SJSA1 (cell line): ENCODE data around the gene KTN1. TPM values are rescaled to one million over a fixed set of nuclear protein-coding genes. Genes with fewer than 3 reads are reported as not detected.

Experiments
- DNase-seq, 2 experiments: peaks; one replicate each; pipeline ENCODE4 v3.0.0-alpha.2; 2015 to 2020; ENCODE audit warnings: low spot score in 2 of 2, low read depth in 1 of 2
- H3K27ac ChIP-seq: fragments of 250-450 bp; sonication (Bioruptor Pico); 2 replicates; pipeline ENCODE4 v1.5.1; 2020; ENCODE audit warnings: mild to moderate bottlenecking, moderate library complexity
- H3K27me3 ChIP-seq: fragments of 250-450 bp; sonication (Bioruptor Pico); replicated peaks from 2 replicates; pipeline ENCODE4 v1.5.1; 2020; ENCODE audit warnings: mild to moderate bottlenecking, moderate library complexity
- H3K36me3 ChIP-seq: fragments of 250-450 bp; sonication (Bioruptor Pico); 2 replicates; pipeline ENCODE4 v1.5.1; 2020; ENCODE audit warnings: mild to moderate bottlenecking
- H3K4me1 ChIP-seq: fragments of 250-450 bp; sonication (Bioruptor Pico); replicated peaks from 2 replicates; pipeline ENCODE4 v1.6.1; 2021; ENCODE audit warnings: mild to moderate bottlenecking
- H3K4me3 ChIP-seq: fragments of 250-450 bp; sonication (Bioruptor Pico); 2 replicates; pipeline ENCODE4 v1.5.1; 2020; ENCODE audit warnings: mild to moderate bottlenecking
- H3K9me3 ChIP-seq: fragments of 250-450 bp; sonication (Bioruptor Pico); replicated peaks from 2 replicates; pipeline ENCODE4 v1.5.1; 2020; ENCODE audit warnings: mild to moderate bottlenecking
- total RNA-seq: library from RNA; depleted of rRNA; stranded (reverse); fragments of >200 nt; shearing (Covaris generic); gene quantifications from 2 replicates; pipeline ENCODE4 v1.2.3, GENCODE V29; 2014; rRNA removed

The KTN1 gene
- 247 and 293 TPM in 2 replicates for total RNA-seq

GRCh38 chr14:55579724-55580469, at the start of gene KTN1:
Gene KTN1 (plus strand): TSS chr14:55580207. CDS start chr14:55612049, 31,842 bp downstream.
- H3K27ac ChIP-seq = peak within 1 kb of the TSS; percentile 93
- H3K27me3 ChIP-seq = no peaks in the 10 kb centered on the region
- peaks cover 30% of the 10 kb centered on the region for H3K36me3 ChIP-seq
- peak within 1 kb of the TSS; percentile 97 for H3K4me3 ChIP-seq
- no peaks in the 10 kb centered on the region for H3K9me3 ChIP-seq
- peaks cover 44% of the 10 kb centered on the region for H3K4me1 ChIP-seq
- peak; percentile 77 to 80 for DNase-seq

DNA sequence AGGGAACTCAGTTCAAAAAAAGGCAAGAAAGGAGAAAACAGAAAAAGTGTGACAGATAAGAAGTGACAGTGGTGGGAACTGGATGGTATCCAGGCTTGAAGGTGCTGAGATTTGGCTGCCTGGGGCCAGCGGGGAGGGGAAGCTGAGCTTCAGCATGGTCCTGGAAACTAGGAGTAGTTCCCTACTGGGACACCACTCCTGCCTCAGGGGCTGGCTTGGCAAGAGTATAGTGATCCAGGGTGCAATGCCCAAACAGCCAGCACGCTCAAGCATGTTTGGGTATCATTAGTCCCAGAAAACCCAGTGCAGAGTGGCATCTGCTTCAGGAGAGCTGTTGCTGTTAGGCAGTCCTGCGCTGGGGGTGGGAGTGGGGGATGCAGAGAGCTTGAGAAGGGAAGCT, 49.5 kb upstream of the KTN1 start:
- Histone ChIP-seq H3K36me3 (no peaks in the 10 kb centered on the region), H3K27ac (no peak overlapping the region), H3K4me1 (peaks cover 14% of the 10 kb centered on the region), H3K9me3 (no peaks in the 10 kb centered on the region), H3K27me3 (no peaks in the 10 kb centered on the region), H3K4me3 (no peak overlapping the region)
- no peak for DNase-seq

- Histone ChIP-seq H3K4me1 (peaks cover 24% of the 10 kb centered on the region), H3K9me3 (no peaks in the 10 kb centered on the region; the same call in 1 of the 2 replicates), H3K4me3 (no peak overlapping the region), H3K27ac (no peak overlapping the region), H3K27me3 (no peaks in the 10 kb centered on the region), H3K36me3 (no peaks in the 10 kb centered on the region)
- DNase-seq = peak; percentile 44 to 48
Measured at GRCh38 chr14:55532645-55533344, 47.2 kb upstream of the KTN1 start.

DNA sequence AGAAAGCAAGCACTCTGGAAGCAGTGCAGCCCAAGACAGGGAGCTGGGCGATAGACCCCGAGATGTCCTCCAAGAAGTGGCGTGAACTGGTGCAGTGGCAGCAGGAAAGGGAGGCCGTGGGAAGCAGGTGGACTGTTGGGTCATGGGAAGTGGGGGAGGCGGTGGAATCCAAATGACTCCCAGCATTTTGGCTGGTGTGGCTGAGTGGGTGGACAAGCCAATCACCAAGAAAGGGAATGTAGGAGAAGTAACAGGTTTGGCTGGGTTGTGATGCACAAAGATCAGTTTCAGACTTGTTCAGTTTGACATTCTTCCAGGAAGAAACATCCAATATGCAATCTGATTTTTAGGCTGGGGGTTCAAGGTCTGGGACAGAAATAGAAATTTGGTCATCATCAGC, 46.0 kb upstream of the KTN1 start:
- H3K9me3 ChIP-seq = no peaks in the 10 kb centered on the region; the same call in 1 of the 2 replicates
- H3K36me3 ChIP-seq = no peaks in the 10 kb centered on the region
- no peak for DNase-seq
- H3K4me1 ChIP-seq = peaks cover 30% of the 10 kb centered on the region
- H3K27ac ChIP-seq = no peak overlapping the region
- H3K4me3 ChIP-seq = no peak overlapping the region
- no peaks in the 10 kb centered on the region for H3K27me3 ChIP-seq

DNA sequence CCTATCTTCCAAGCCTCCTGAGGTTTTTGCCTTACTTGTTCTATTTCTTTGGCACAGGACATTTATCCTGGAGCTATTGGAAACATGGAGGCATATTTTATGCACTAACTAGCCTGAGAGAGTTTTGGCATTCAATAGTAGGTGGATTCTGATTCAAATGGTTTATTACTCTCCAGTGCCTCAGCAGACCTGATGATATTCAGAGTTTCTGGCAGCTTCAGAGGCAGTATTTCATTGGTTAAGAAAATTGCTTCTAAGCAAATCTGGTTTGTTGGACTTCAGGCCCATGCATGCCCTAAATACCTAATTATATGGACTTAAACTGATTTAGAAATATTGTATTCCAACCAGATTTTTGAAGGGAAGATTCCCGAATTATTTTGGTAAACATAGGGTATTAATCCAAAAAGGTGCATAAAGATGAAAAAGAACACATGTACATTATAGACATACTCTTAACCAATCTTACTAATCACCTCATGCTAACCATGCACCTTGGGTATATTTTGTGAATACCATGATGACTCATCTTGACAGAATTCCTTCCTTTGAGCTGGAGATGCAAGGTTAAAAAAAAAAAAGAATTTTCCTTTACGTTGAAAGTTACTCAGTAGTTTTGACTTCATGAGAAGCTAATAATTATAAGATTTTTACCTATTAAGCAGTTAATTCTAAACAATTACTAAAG, 44.3 kb upstream of the KTN1 start:
- no peaks in the 10 kb centered on the region for H3K36me3 ChIP-seq
- DNase-seq = no peak

DNA sequence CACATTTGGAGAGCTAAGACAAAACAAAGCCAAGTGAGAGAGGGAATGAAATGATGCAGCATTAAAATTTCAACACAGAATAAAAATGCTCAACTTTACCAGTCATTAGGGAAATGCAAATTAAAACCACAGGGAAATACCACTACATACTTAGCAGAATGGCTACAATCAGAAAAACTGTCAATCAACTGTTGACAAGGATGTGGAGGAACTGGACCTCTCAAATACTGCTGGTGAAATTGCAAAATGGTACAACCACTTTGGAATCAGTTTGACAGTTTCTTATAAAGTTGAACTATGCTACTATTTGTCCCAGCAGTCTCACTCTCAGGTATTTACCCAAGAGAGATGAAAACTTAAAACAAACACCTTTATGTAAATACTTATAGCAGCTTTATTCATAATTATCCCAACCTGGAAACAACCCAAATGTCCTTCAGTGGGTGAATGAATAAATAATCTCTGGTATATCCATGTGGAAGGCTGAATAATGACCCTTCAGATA, 43.8 kb upstream of the KTN1 start:
- no peaks in the 10 kb centered on the region for H3K27me3 ChIP-seq
- no peaks in the 10 kb centered on the region; the same call in 1 of the 2 replicates for H3K9me3 ChIP-seq
- no peak for DNase-seq
- no peaks in the 10 kb centered on the region for H3K36me3 ChIP-seq
- peaks cover 53% of the 10 kb centered on the region for H3K4me1 ChIP-seq
- H3K27ac ChIP-seq = no peak overlapping the region
- H3K4me3 ChIP-seq = no peak overlapping the region

More for the DNA sequence above, 44.3 kb upstream of the KTN1 start:
- H3K27me3 ChIP-seq = no peaks in the 10 kb centered on the region
- no peak overlapping the region for H3K27ac ChIP-seq
- H3K4me3 ChIP-seq = no peak overlapping the region
- peaks cover 47% of the 10 kb centered on the region for H3K4me1 ChIP-seq
- H3K9me3 ChIP-seq = no peaks in the 10 kb centered on the region; the same call in 1 of the 2 replicates

DNA sequence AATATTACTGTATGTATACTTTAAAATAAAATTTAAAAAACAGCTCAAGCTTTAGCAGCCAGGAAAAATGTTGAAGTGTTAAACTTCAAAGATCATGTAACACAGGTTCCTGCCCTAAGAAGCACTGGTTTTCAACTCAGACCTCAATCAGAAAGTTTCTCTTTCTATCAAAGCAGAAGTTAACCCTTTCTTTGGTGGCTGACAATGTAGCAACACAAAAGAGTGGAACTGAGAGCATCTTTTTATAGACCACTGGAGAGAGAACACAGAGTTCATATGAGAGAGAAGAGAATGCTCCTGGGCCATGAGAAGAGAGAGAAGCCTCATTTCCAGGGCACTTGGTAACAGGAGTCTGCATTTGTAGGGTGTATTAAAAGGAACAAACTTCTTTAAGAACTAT, 42.2 kb upstream of the KTN1 start:
- no peak for DNase-seq
- Histone ChIP-seq H3K27me3 (no peaks in the 10 kb centered on the region), H3K4me1 (peaks cover 66% of the 10 kb centered on the region), H3K4me3 (no peak overlapping the region), H3K36me3 (no peaks in the 10 kb centered on the region), H3K27ac (no peak overlapping the region), H3K9me3 (no peaks in the 10 kb centered on the region; the same call in 1 of the 2 replicates)

- H3K36me3 ChIP-seq = no peaks in the 10 kb centered on the region
- H3K9me3 ChIP-seq = no peaks in the 10 kb centered on the region; the same call in 1 of the 2 replicates
- no peak for DNase-seq
- no peaks in the 10 kb centered on the region for H3K27me3 ChIP-seq
- peak overlapping the region; percentile 7; the same call in 1 of the 2 replicates for H3K27ac ChIP-seq
- H3K4me1 ChIP-seq = peaks cover 65% of the 10 kb centered on the region
- H3K4me3 ChIP-seq = no peak overlapping the region
Measured at GRCh38 chr14:55539975-55540374, 40.0 kb upstream of the KTN1 start.

DNA sequence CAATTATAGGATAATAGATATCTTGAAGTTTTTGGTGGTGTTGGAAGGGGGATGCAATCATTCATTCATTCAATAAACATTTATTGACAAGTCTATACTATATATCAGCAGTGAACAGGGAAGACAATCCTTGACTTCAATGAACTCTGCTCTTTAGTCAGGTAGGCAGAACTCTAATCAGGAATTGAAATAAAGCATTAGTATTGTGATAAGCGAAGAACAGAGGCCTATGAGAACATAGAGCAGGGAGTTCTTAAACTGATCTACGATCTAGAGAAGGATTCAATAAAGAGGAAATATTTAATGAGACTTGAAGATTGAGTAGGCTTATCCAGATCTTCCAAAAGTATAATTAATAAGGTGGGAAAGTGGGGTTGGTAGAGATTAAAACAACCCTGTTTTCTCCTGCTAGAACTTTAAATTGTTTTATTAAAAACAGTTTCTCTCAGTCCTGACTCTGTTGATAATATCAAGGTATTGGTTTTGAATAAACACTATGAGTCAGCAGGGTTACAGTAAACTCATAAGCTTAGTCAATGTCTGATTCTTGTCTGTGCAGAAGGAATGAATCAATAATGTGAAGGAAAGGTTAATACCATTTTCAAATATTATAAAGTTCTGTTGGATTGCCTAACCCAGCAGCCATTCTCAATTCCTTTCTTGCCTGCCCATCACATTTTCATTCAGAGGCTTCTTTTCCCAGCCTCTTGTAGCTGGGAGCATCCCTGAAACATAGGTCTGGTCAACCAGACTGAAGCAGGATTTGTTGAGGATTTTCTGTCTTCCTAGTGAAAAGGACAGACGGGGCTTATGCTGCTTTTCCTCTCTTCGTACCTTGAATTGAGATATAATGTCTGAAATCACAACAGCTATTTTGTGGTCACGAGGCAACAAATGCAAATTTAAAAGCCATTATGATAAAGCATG, 38.9 kb upstream of the KTN1 start:
- DNase-seq = no peak
- peaks cover 57% of the 10 kb centered on the region for H3K4me1 ChIP-seq
- no peak overlapping the region for H3K4me3 ChIP-seq
- no peaks in the 10 kb centered on the region for H3K27me3 ChIP-seq
- no peaks in the 10 kb centered on the region; the same call in 1 of the 2 replicates for H3K9me3 ChIP-seq
- peak overlapping the region; percentile 53 for H3K27ac ChIP-seq
- no peaks in the 10 kb centered on the region for H3K36me3 ChIP-seq

DNA sequence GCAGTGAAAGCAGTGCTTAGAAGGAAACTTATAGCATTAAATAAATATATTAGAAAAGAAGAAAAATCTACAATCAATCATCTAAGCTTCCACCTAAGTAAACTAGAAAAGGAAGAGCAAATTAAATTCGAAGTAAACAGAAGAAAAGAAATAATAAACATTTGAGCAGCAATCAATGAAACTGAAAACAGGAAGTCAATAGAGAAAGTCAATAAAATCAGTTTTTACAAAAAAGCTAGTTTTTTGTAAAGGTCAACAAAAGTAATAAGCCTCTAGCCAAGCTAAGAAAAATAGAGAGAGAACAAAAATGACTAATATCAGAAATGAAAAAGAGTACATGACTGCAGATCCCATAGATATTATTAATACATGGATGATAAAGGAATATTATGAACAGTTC, 34.2 kb upstream of the KTN1 start:
- Histone ChIP-seq H3K4me3 (no peak overlapping the region), H3K4me1 (peaks cover 29% of the 10 kb centered on the region), H3K27me3 (no peaks in the 10 kb centered on the region), H3K27ac (no peak overlapping the region), H3K36me3 (no peaks in the 10 kb centered on the region), H3K9me3 (no peaks in the 10 kb centered on the region)
- no peak for DNase-seq

- H3K27ac ChIP-seq = no peak overlapping the region
- H3K4me1 ChIP-seq = peaks cover 23% of the 10 kb centered on the region
- no peaks in the 10 kb centered on the region for H3K27me3 ChIP-seq
- no peak overlapping the region for H3K4me3 ChIP-seq
- no peak for DNase-seq
- no peaks in the 10 kb centered on the region for H3K9me3 ChIP-seq
- H3K36me3 ChIP-seq = no peaks in the 10 kb centered on the region
Measured at GRCh38 chr14:55546212-55546874, 33.7 kb upstream of the KTN1 start.

GRCh38 chr14:55547650-55548315, 32.2 kb upstream of the KTN1 start:
- no peaks in the 10 kb centered on the region for H3K27me3 ChIP-seq
- no peaks in the 10 kb centered on the region for H3K9me3 ChIP-seq
- H3K27ac ChIP-seq = no peak overlapping the region
- H3K4me3 ChIP-seq = no peak overlapping the region
- H3K4me1 ChIP-seq = peaks cover 9% of the 10 kb centered on the region
- no peak for DNase-seq
- H3K36me3 ChIP-seq = no peaks in the 10 kb centered on the region
